T-cell (primary cell): ENCODE data around the gene GOLPH3L. TPM values are rescaled to one million over a fixed set of nuclear protein-coding genes. Genes with fewer than 3 reads are reported as not detected.
"Not testable (repeated sequence)": the region's sequence is repeated elsewhere in the genome, so short reads cannot be mapped to it uniquely, and the experiment has no call there.

Experiments
- ATAC-seq, 4 experiments: fragments of 200-7000 bp in 3 of 4; fragments of 150-1000 bp in 1 of 4; cut with Tn5 transposase; replicated peaks in 1 of 4; 1 replicate in 3 of 4; 2 replicates in 1 of 4; pipeline ENCODE4 v1.10.0; 2021; ENCODE audit warnings: moderate library complexity in 3 of 4, mild to moderate bottlenecking in 2 of 4, moderate number of reproducible peaks in 1 of 4
- CTCF ChIA-PET, 2 donors: fragments of 300-600 bp; sonication (Branson Sonifier 250); formaldehyde crosslinking; loops; one replicate each; lab custom pipeline; 2022; ENCODE audit warnings: antibody characterized with exemption in 2 of 2; lab: Charles Lee
- POLR2A ChIA-PET, 2 donors: fragments of 300-600 bp; sonication (Branson Sonifier 250); formaldehyde crosslinking; loops; one replicate each; lab custom pipeline; 2022; ENCODE audit warnings: antibody characterized with exemption in 2 of 2; lab: Charles Lee
- DNase-seq, 35 experiments: peaks; one replicate each; pipeline versions ENCODE4 v3.0.0 to v3.0.0-alpha.2; 2013 to 2023
- H3K27ac ChIP-seq: one replicate; pipeline ENCODE4 v1.5.1; 2013; ENCODE audit warnings: low read length
- H3K27me3 ChIP-seq, 2 experiments: replicated peaks in 1 of 2; 1 replicate in 1 of 2; 2 replicates in 1 of 2; pipeline versions ENCODE4 v1.6.1 to v1.7.0; 2013; ENCODE audit warnings: low read length in 1 of 2, mixed read lengths in 1 of 2; ENCODE audit not compliant: control insufficient read depth in 2 of 2, insufficient read depth in 2 of 2; ENCODE audit errors: extremely low read depth in 1 of 2
- H3K36me3 ChIP-seq, 2 donors: 1 replicate in 1 of 2; 2 replicates in 1 of 2; pipeline versions ENCODE4 v1.6.1 to v1.7.0; 2013; ENCODE audit warnings: low read length in 1 of 2; ENCODE audit not compliant: control insufficient read depth in 2 of 2, insufficient read depth in 1 of 2; ENCODE audit errors: extremely low read depth in 1 of 2
- H3K4me1 ChIP-seq, 2 experiments: 1 replicate in 1 of 2; 2 replicates in 1 of 2; pipeline versions ENCODE4 v1.6.1 to v1.7.0; 2013; ENCODE audit warnings: low read length in 2 of 2, mixed read lengths in 1 of 2; ENCODE audit not compliant: insufficient read depth in 2 of 2, control insufficient read depth in 1 of 2; ENCODE audit errors: extremely low read depth in 1 of 2
- H3K4me3 ChIP-seq, 2 donors: 1 replicate in 1 of 2; 2 replicates in 1 of 2; pipeline versions ENCODE4 v1.5.1 to v1.7.0; 2013; ENCODE audit warnings: mild to moderate bottlenecking in 2 of 2, low read length in 1 of 2, moderate library complexity in 1 of 2; ENCODE audit not compliant: control insufficient read depth in 1 of 2; ENCODE audit errors: extremely low read depth in 1 of 2
- H3K9me3 ChIP-seq: 2 replicates; pipeline ENCODE4 v1.7.0; 2013
- H3K27ac Mint-ChIP-seq, 2 donors: one replicate each; pipeline ENCODE4 v1.8.0; 2020 to 2021; ENCODE audit warnings: mild to moderate bottlenecking in 2 of 2, mixed read lengths in 2 of 2
- H3K27me3 Mint-ChIP-seq, 2 donors: one replicate each; pipeline ENCODE4 v1.8.0; 2021 to 2022; ENCODE audit warnings: mixed read lengths in 2 of 2
- H3K36me3 Mint-ChIP-seq: one replicate; pipeline ENCODE4 v1.8.0; 2021; ENCODE audit warnings: mixed read lengths
- H3K4me1 Mint-ChIP-seq, 3 donors: one replicate each; pipeline ENCODE4 v1.8.0; 2020 to 2022; ENCODE audit warnings: mixed read lengths in 3 of 3, mild to moderate bottlenecking in 1 of 3
- H3K4me3 Mint-ChIP-seq, 3 donors: one replicate each; pipeline ENCODE4 v1.8.0; 2020 to 2022; ENCODE audit warnings: mild to moderate bottlenecking in 3 of 3, mixed read lengths in 3 of 3, moderate library complexity in 3 of 3
- H3K9me3 Mint-ChIP-seq, 3 donors: one replicate each; pipeline ENCODE4 v1.8.0; 2020 to 2022; ENCODE audit warnings: mixed read lengths in 3 of 3
- WGBS: methylation state at CpG from one replicate; pipeline ENCODE4 v1.1.5; 2013; ENCODE audit warnings: missing lambda C conversion rate; ENCODE audit not compliant: insufficient coverage; 5-methylcytosine and 5-hydroxymethylcytosine counted together
- total RNA-seq, 35 experiments: library from RNA in 6 of 35; stranded (reverse) in 6 of 35; fragments of 120-200 nt in 1 of 35; gene quantifications; one replicate each; pipeline versions ENCODE4 v1.2.1 to v1.2.4 and lab custom pipeline; 2013 to 2026

The GOLPH3L gene
- total RNA-seq, 5 donors from 2014 or later (not counting 1 experiment from before 2014, with no cell fraction given), result 10.2 to 23.7 (median 21.5) TPM

DNA sequence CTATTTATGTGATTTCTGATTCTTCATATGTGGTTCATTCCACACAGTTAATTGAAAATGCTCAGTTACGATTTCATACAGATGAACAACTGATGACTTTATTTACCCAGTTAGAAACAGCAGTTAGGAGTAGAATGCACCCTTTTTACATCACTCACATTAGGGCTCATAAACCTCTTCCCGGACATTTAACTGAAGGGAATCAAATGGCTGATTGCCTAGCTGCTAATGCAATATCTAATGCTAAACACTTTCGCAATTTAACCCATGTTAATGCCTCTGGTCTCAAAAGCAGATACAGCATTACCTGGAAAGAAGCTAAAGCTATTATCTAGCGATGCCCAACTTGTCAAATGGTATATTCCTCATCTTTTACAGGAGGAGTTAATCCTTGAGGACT is 39.9 kb downstream of the GOLPH3L start:
- POLR2A ChIA-PET, result interaction anchor here in 1 of 2 donors (0.6 kb wide), 1 partner anchor 20 kb away, joined by 3 read pairs; no protein-coding TSS in a partner anchor

DNA sequence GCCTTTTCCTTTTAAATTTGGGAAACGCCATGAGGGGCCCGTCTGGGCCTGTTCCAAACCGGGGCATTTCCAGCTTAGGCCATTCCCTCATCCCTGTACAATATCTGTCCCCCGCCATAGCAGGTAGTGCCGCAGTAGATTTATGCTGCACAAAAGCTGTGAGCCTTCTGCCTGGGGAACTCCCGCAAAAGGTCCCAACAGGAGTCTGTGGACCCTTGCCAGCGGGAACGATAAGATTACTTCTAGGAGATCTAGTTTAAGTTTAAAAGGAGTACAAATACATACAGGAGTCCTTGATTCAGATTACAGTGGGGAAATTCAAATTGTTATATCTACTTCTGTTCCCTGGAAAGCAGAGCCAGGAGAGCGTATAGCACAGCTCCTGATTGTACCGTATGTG is 42.3 kb downstream of the GOLPH3L start:
- H3K27ac ChIP-seq, H3K9me3 Mint-ChIP-seq, H3K27ac Mint-ChIP-seq, POLR2A ChIA-PET, H3K4me1 ChIP-seq, H3K9me3 ChIP-seq, H3K27me3 ChIP-seq, H3K4me3 ChIP-seq, H3K27me3 Mint-ChIP-seq, H3K4me1 Mint-ChIP-seq, CTCF ChIA-PET, DNase-seq, H3K4me3 Mint-ChIP-seq, ATAC-seq: not testable (repeated sequence)
- peaks cover 0 to 20% of the 10 kb centered on the region in 2 donors for H3K36me3 ChIP-seq
- H3K36me3 Mint-ChIP-seq, result peaks cover 29% of the 10 kb centered on the region
- WGBS, result 100% methylated on average over 5 of the region's 10 CpGs

More for the DNA sequence above, 39.9 kb downstream of the GOLPH3L start:
- DNase-seq, H3K27me3 ChIP-seq, H3K27me3 Mint-ChIP-seq, H3K9me3 ChIP-seq, H3K27ac Mint-ChIP-seq, H3K9me3 Mint-ChIP-seq, H3K27ac ChIP-seq, H3K4me3 ChIP-seq, H3K4me3 Mint-ChIP-seq, ATAC-seq, H3K4me1 ChIP-seq, H3K4me1 Mint-ChIP-seq: not testable (repeated sequence)
- H3K36me3 Mint-ChIP-seq, result peaks cover 41% of the 10 kb centered on the region
- 100% methylated on average over 2 of the region's 4 CpGs for WGBS
- CTCF ChIA-PET, result interaction anchor here in 1 of 2 donors (1.1 kb wide), 1 partner anchor 11 kb away, joined by 3 read pairs; no protein-coding TSS in a partner anchor
- H3K36me3 ChIP-seq, result peaks cover 0 to 30% of the 10 kb centered on the region in 2 donors

DNA sequence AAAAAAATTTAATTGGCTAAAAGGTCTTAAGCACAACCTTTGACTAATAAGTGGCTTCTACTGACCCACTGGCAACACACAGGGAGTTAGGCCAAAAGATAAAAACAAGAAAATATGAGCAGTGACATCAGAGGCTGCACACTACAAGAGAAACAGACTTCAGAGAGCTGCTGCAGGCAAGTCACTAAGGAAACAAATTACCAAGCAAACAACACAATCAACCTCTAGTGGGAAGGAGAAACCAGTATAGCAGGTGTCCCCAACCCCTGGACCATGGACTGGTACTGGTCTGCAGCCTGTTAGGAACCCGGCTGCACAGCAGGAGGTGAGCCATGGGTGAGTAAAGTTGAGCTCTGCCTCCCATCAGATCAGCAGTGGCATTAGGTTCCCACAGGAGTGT is 46.8 kb downstream of the GOLPH3L start:
- ATAC-seq (no peak), DNase-seq (no peak)
- H3K4me3 Mint-ChIP-seq, result no peak overlapping the region
- Histone ChIP-seq H3K27me3 (no peaks in the 10 kb centered on the region), H3K27ac (no peak overlapping the region), H3K4me1 (no peaks in the 10 kb centered on the region), H3K4me3 (no peak overlapping the region), H3K9me3 (no peaks in the 10 kb centered on the region), H3K36me3 (peaks cover 0 to 36% of the 10 kb centered on the region in 2 donors)
- H3K4me1 Mint-ChIP-seq, result peaks cover 0 to 3% (median 0%) of the 10 kb centered on the region in 3 donors
- H3K27me3 Mint-ChIP-seq, result no peaks in the 10 kb centered on the region
- CTCF ChIA-PET, result interaction anchor here in 1 of 2 donors (1.1 kb wide), 1 partner anchor 450 kb away, joined by 3 read pairs; no protein-coding TSS in a partner anchor
- POLR2A ChIA-PET, result interaction anchor here in 1 of 2 donors (0.6 kb wide), 1 partner anchor 340 kb away, joined by 3 read pairs; no protein-coding TSS in a partner anchor
- no peaks in the 10 kb centered on the region for H3K9me3 Mint-ChIP-seq
- no peak overlapping the region for H3K27ac Mint-ChIP-seq
- H3K36me3 Mint-ChIP-seq, result peaks cover 34% of the 10 kb centered on the region
- WGBS, result 86% methylated on average over 1 of the region's 1 CpG

DNA sequence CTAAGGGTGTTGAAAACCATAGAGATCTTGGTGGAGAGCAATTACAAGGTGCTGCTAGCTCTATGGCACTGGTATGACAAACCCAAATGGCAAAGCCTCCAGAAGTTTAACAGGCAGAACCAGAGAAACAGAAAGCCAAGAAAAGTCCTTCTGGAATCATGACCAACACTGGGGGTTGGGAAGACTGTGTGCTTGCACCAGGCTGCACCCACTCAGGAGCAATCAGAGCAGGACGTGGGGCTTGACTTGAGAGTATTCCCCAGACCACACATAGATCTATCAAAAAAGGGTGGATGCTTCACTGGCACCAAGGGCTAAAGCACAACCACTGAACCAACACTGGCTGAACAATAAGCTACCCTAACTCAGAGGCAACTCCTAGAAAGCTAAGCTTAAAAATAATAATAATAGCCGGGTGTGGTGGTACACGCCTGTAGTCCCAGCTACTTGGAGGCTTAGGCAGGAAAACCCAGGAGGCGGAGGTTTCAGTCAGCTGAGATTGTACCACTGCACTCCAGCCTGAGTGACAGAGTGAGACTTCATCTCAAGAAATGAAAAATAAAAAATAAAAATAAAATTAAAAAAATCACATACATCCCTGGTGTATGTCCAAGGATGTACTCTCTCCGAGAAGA is 47.4 kb downstream of the GOLPH3L start:
- no peak overlapping the region for H3K4me3 ChIP-seq
- ChIA-PET CTCF (interaction anchor here in 1 of 2 donors (1.1 kb wide), 1 partner anchor 450 kb away, joined by 3 read pairs; no protein-coding TSS in a partner anchor), POLR2A (interaction anchor here in 1 of 2 donors (0.6 kb wide), 1 partner anchor 341 kb away, joined by 3 read pairs; no protein-coding TSS in a partner anchor)
- no peak overlapping the region for H3K27ac ChIP-seq
- H3K27me3 Mint-ChIP-seq, result no peaks in the 10 kb centered on the region
- H3K36me3 ChIP-seq, result peaks cover 0 to 36% of the 10 kb centered on the region in 2 donors
- no peaks in the 10 kb centered on the region for H3K9me3 Mint-ChIP-seq
- H3K4me3 Mint-ChIP-seq, result no peak overlapping the region
- peaks cover 0 to 3% (median 0%) of the 10 kb centered on the region in 3 donors for H3K4me1 Mint-ChIP-seq
- peaks cover 34% of the 10 kb centered on the region for H3K36me3 Mint-ChIP-seq
- 100% methylated on average over 1 of the region's 5 CpGs for WGBS
- DNase-seq, result no peak
- no peak overlapping the region for H3K27ac Mint-ChIP-seq
- H3K4me1 ChIP-seq, result no peaks in the 10 kb centered on the region
- H3K27me3 ChIP-seq, result no peaks in the 10 kb centered on the region
- ATAC-seq, result no peak
- H3K9me3 ChIP-seq, result no peaks in the 10 kb centered on the region

DNA sequence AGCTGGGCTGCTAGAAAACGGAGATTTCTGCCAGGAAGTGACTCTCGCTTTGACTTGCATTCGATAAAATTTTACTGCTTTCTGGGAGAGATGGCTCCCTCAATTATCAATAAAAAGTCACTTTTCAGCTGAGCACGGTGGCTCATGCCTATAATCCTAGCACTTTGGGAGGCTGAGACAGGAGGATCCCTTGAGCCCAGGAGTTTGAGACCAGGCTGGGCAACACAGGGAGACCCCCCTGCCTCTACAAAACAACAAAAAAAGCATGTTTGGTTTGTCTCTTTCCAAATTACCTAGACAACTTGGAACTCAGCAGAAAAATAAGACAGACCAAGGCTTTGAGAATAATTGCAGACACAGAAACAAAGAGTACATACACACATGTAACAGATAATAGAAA is 54.7 kb downstream of the GOLPH3L start:
- CTCF ChIA-PET, result interaction anchor here in 1 of 2 donors (0.7 kb wide), 1 partner anchor 51 kb away, joined by 3 read pairs; no protein-coding TSS in a partner anchor

DNA sequence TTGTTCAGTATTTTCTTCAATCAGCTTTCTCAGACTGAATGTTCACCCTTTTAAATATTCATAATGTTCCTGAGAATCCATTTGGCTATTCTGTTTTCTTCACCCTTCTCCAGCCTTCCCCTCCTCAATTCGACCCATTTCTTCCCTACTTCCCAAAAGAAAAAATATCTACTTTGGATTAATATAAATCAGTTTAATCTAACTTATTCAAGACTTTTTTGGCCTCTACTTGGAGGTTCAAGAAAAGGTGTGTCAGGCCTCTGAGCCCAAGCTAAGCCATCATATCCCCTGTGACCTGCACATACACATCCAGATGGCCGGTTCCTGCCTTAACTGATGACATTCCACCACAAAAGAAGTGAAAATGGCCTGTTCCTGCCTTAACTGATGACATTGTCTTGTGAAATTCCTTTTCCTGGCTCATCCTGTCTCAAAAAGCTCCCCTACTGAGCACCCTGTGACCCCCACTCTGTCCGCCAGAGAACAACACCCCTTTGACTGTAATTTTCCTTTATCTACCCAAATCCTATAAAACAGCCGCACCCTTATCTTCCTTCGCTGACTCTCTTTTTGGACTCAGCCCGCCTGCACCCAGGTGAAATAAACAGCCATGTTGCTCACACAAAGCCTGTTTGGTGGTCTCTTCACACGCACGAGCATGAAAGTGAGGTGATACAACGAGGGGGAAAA is 55.7 kb downstream of the GOLPH3L start:
- CTCF ChIA-PET, result interaction anchor here in 1 of 2 donors (0.7 kb wide), 1 partner anchor 52 kb away, joined by 3 read pairs; no protein-coding TSS in a partner anchor
- H3K4me3 ChIP-seq, H3K27me3 ChIP-seq, H3K36me3 Mint-ChIP-seq, H3K9me3 Mint-ChIP-seq, H3K9me3 ChIP-seq, POLR2A ChIA-PET, ATAC-seq, H3K27ac Mint-ChIP-seq, H3K27ac ChIP-seq, DNase-seq, H3K4me1 ChIP-seq, H3K4me1 Mint-ChIP-seq, H3K36me3 ChIP-seq, H3K4me3 Mint-ChIP-seq, H3K27me3 Mint-ChIP-seq: not testable (repeated sequence)
- WGBS, result 100% methylated on average over 1 of the region's 9 CpGs

More for the DNA sequence above, 54.7 kb downstream of the GOLPH3L start:
- WGBS, result 96% methylated on average over 3 of the region's 4 CpGs
- POLR2A ChIA-PET, result no interaction called here
- Mint-ChIP-seq H3K27me3 (no peaks in the 10 kb centered on the region), H3K9me3 (no peaks in the 10 kb centered on the region), H3K36me3 (peaks cover 6% of the 10 kb centered on the region), H3K4me3 (no peak overlapping the region), H3K4me1 (no peaks in the 10 kb centered on the region), H3K27ac (no peak overlapping the region)
- no peak for DNase-seq
- H3K4me3 ChIP-seq, result no peak overlapping the region
- no peaks in the 10 kb centered on the region for H3K4me1 ChIP-seq
- ATAC-seq, result no peak
- H3K9me3 ChIP-seq, result no peaks in the 10 kb centered on the region
- peaks cover 0 to 12% of the 10 kb centered on the region in 2 donors for H3K36me3 ChIP-seq
- no peak overlapping the region for H3K27ac ChIP-seq
- H3K27me3 ChIP-seq, result no peaks in the 10 kb centered on the region
